Heart right ventricle (tissue), 16 donors: Measurements from ENCODE around the gene ANKRD33B. TPM values are rescaled to one million over a fixed set of nuclear protein-coding genes. Genes with fewer than 3 reads are reported as not detected.

Experiments
- ATAC-seq, 8 donors: fragments of 200-7000 bp; cut with Tn5 transposase; one replicate each; pipeline ENCODE4 v1.9.1; 2020; ENCODE audit warnings: mild to moderate bottlenecking in 8 of 8, moderate library complexity in 8 of 8, moderate number of reproducible peaks in 1 of 8
- DNase-seq, 2 donors: peaks; one replicate each; pipeline ENCODE4 v3.0.0-alpha.2; 2020
- H3K27ac ChIP-seq, 10 donors: fragments of 200-600 bp; sonication (generic) in 2 of 10; one replicate each; pipeline versions ENCODE4 v1.5.0 to v1.8.0; 2020 to 2022; ENCODE audit warnings: mild to moderate bottlenecking in 3 of 10
- H3K27me3 ChIP-seq, 7 donors: fragments of 200-600 bp; one replicate each; pipeline ENCODE4 v1.8.0; 2021 to 2022; ENCODE audit warnings: mild to moderate bottlenecking in 2 of 7
- H3K36me3 ChIP-seq, 9 donors: fragments of 200-600 bp; sonication (generic) in 1 of 9; one replicate each; pipeline versions ENCODE4 v1.5.0 to v1.8.0; 2020 to 2022; ENCODE audit warnings: mild to moderate bottlenecking in 2 of 9
- H3K4me1 ChIP-seq, 9 donors: fragments of 200-600 bp; sonication (generic) in 1 of 9; one replicate each; pipeline versions ENCODE4 v1.5.0 to v1.8.0; 2020 to 2022; ENCODE audit warnings: mild to moderate bottlenecking in 4 of 9
- H3K4me3 ChIP-seq, 10 donors: fragments of 200-600 bp; sonication (generic) in 2 of 10; one replicate each; pipeline versions ENCODE4 v1.5.0 to v1.8.0; 2020 to 2022; ENCODE audit warnings: mild to moderate bottlenecking in 7 of 10, moderate library complexity in 2 of 10
- H3K9me3 ChIP-seq, 11 donors: fragments of 200-600 bp in 10 of 11; sonication (generic) in 2 of 11; one replicate each; pipeline versions ENCODE4 v1.5.0 to v1.8.0; 2013 to 2022; ENCODE audit warnings: mild to moderate bottlenecking in 2 of 11, control low read depth in 1 of 11, moderate library complexity in 1 of 11
- WGBS, 2 donors: extraction: QIAGEN DNeasy Blood & Tissue Kit; methylation state at CpG; one replicate each; pipeline ENCODE4 v1.1.7; 2013; ENCODE audit warnings: inconsistent platforms in 1 of 2; 5-methylcytosine and 5-hydroxymethylcytosine counted together
- intact Hi-C, 10 donors: fragments of 100-400 bp; cut with DNase I; formaldehyde crosslinking; loops; one replicate each; pipeline versions ENCODE4 v1.11.1 to v1.14.2; 2022
- polyA plus RNA-seq, 2 donors: library from polyadenylated mRNA; stranded (reverse); fragments of 200-250 nt; gene quantifications; one replicate each; pipeline ENCODE4 v1.2.3, GENCODE V29; 2013
- total RNA-seq, 10 donors: library from RNA; stranded (reverse); fragmentation: NEBNext Ultra II Directional in 3 of 10; extraction: Animal tissue kit (Norgen Biotek cat#: 25700) in 3 of 10; gene quantifications; one replicate each; pipeline versions ENCODE4 v1.2.1 to v1.2.4, GENCODE V29; 2021 to 2023
- TF ChIP-seq, protein P1 (sequence below), 9 donors: fragments of 200-600 bp; sonication (generic) in 2 of 9; IDR thresholded peaks; one replicate each; pipeline versions ENCODE4 v1.5.0 to v1.8.0; 2021 to 2022; ENCODE audit warnings: antibody characterized with exemption in 9 of 9, mild to moderate bottlenecking in 5 of 9, moderate library complexity in 1 of 9
- donor health status: Arrhythmogenic right ventricular cardiomyopathy.
- donor health status: ischemic (EF 13 %, LVEDD 7.1; RV severe dilation, severe dysfunction).
- donor health status: healthy with polysubstance abuse.
- donor health status: DM: no; HTN: yes; CAD: no.
- donor health status: DM: no; HTN: no; CAD: no.
- donor health status: ischemic (EF 25% LVEDD 6.9; RV normal size, moderate dysfunction).
- donor health status: ischemic (EF 25% LVEDD 5.7; RV mildly dilated, moderate dysfunction).
- donor health status: healthy.
- donor health status: DM: yes; HTN: yes; CAD: no.
- donor health status: Ischemic cardiomyopathy.
- donor health status: ischemic (EF 35%, LVEDD 5.7; RV mildly dilated, moderate dysfunction).
- donor health status: nonischemic (EF 11% LVEDD 7.7; RV severe dilation, severe dysfunction).
- donor health status: DM: yes; HTN: yes; CAD: no.
- donor health status: PGD.
- donor health status: ischemic (EF 29% LVEDD 5.4; RV normal size, mild dysfunction).
- donor health status: nonischemic (EF 23%, LVEDD 6.1; RV moderate dilation, normal function).

ANKRD33B gene
- total and polyA plus RNA-seq, 12 donors, result 0.46 to 33.0 (median 13.3) TPM

DNA sequence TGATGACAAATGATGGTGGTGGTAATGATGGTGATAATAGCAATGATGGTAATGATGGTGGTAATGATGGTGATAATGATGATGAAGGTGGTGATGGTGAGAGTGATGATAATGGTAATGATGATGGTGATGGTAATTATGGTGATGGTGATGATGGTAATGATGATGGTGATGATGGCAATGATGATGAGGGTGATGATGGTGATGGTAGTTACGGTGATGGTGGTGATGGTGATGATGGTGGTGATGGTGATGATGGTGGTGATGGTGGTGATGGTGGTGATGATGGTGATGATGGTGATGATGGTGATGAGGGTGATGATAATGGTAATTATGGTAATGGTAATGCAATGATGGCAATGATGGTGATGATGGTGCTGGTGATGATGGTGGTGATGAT, 106.1 kb downstream of the ANKRD33B start:
- intact Hi-C loops, result loop anchor here in 1 of 10 donors (10.0 kb wide), 1 partner anchor 1535 kb away; no protein-coding TSS in a partner anchor
- TF ChIP-seq, protein P1, sequence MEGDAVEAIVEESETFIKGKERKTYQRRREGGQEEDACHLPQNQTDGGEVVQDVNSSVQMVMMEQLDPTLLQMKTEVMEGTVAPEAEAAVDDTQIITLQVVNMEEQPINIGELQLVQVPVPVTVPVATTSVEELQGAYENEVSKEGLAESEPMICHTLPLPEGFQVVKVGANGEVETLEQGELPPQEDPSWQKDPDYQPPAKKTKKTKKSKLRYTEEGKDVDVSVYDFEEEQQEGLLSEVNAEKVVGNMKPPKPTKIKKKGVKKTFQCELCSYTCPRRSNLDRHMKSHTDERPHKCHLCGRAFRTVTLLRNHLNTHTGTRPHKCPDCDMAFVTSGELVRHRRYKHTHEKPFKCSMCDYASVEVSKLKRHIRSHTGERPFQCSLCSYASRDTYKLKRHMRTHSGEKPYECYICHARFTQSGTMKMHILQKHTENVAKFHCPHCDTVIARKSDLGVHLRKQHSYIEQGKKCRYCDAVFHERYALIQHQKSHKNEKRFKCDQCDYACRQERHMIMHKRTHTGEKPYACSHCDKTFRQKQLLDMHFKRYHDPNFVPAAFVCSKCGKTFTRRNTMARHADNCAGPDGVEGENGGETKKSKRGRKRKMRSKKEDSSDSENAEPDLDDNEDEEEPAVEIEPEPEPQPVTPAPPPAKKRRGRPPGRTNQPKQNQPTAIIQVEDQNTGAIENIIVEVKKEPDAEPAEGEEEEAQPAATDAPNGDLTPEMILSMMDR (IDR thresholded peaks at IDR 0.05), result no peak
- WGBS, 2 donors, result 88 to 97% methylated on average over 1 of the region's 1 CpG
- Histone ChIP-seq H3K9me3 (no peaks in the 10 kb centered on the region), H3K36me3 (no peaks in the 10 kb centered on the region), H3K27me3 (peaks cover 0 to 12% (median 0%) of the 10 kb centered on the region in 7 donors), H3K4me3 (no peak overlapping the region), H3K4me1 (no peaks in the 10 kb centered on the region), H3K27ac (no peak overlapping the region)
- no peak for ATAC-seq
- DNase-seq, result no peak

DNA sequence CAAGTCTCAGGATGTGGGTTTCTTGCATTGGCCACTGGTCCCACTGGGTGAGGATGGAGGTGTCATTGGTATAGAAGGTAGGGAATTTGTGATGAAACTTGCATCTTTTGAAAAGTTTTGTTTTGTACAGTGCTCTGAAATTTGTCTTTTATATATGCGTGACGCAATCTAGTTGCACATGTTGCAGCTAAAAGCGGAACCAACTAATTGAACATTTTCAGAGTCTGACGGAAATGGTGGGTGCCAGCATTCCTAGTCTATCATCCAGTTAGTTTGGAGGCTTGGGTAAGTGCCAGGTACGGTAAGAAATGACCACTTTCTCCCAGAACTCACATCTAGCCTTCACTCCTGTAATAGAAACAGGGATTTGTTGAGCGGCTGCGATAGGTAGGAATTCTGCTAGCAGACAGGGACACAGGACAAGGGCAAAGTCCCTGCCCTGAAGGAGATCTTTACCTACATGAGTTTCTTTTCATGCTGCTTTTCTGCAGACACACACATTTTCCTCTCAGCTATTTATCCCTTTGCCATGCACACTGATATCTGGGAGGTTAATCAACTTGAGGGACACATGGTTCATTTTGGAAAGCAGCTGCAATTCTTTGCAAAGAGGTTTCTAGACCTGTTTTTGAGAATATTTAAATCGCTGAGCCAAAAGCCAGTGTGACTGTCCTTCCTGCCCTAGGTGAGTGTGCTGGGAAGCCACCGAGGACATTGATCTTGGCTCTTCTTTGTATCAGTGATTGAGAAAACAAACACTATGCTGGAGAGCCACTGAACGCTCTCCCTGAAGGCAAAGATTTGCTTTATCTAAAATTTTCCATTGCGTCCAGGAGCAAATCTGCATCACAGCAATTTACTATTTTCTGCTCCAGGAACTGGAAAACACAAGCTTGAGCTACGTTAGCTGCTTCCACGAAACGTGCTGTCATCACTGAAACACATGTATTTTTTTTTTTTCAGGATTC, 107.5 kb downstream of the ANKRD33B start:
- DNase-seq, result no peak
- 58 to 69% methylated on average over 14 of the region's 14 CpGs for WGBS, 2 donors

DNA sequence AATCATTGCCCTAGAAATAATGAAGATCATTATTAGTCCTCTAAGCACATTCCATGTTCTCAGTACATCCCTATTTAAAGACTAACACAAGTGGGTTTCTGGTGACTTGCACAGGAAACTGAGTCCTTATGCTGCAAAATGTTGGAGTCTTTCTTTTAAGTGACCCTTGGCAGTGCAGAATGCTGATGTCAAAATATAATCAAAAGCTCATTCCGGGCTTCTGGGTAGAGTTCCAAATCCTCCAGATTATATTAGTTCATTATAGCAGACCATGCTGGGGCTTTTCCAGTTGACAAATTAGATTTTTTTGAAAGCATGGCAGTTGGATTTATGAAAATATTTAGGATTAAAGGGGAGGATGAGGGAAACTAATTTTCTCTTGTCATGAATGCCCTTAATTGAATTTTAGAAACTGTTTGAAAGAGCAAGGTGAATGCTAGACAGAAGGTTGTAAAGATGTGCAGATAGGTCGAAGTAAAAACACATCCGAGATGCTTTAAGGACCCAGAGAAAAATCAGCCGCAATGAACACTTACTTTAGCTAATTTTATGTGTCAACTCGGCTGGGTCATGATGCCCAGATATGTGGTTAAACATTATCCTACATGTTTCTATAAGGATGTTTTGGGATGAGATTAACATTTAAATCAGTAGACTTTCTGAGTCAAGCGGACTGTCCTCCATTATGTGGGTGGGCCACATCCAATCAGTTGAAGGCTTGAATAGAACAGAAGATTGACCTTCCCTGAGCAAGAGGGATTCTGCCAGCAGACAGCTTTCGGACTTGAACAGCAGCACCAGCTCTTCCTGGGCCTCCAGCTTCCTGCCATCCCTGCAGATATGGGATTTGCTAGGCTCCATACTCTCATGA, 108.5 kb downstream of the ANKRD33B start:
- WGBS, 2 donors, result 87 to 89% methylated on average over 7 of the region's 7 CpGs
- no peak for ATAC-seq
- intact Hi-C loops, result loop anchor here in 1 of 10 donors (10.0 kb wide), 1 partner anchor 1538 kb away; no protein-coding TSS in a partner anchor

More for the DNA sequence above, 107.5 kb downstream of the ANKRD33B start:
- no peak for ATAC-seq
- Histone ChIP-seq H3K36me3 (no peaks in the 10 kb centered on the region), H3K27ac (no peak overlapping the region), H3K9me3 (no peaks in the 10 kb centered on the region), H3K4me3 (no peak overlapping the region), H3K4me1 (no peaks in the 10 kb centered on the region), H3K27me3 (peaks cover 0 to 13% (median 0%) of the 10 kb centered on the region in 7 donors)
- TF ChIP-seq, protein P1 (IDR thresholded peaks at IDR 0.05), result no peak
- intact Hi-C loops, result loop anchor here in 1 of 10 donors (10.0 kb wide), 1 partner anchor 1537 kb away; no protein-coding TSS in a partner anchor

More for the DNA sequence above, 108.5 kb downstream of the ANKRD33B start:
- TF ChIP-seq, protein P1 (IDR thresholded peaks at IDR 0.05), result no peak
- H3K27ac ChIP-seq, result no peak overlapping the region
- no peaks in the 10 kb centered on the region for H3K4me1 ChIP-seq
- H3K36me3 ChIP-seq, result peaks cover 0 to 6% (median 1%) of the 10 kb centered on the region in 9 donors
- peaks cover 0 to 13% (median 0%) of the 10 kb centered on the region in 7 donors for H3K27me3 ChIP-seq
- peaks cover 0 to 8% (median 0%) of the 10 kb centered on the region in 11 donors for H3K9me3 ChIP-seq
- DNase-seq, result no peak
- no peak overlapping the region for H3K4me3 ChIP-seq
